ENCODE results near the gene TRAP1. TPM values are rescaled to one million over a fixed set of nuclear protein-coding genes. Genes with fewer than 3 reads are reported as not detected.

TRAP1 gene
- total RNA-seq, 2 experiments from 2014 or later: 185 to 242 TPM

- intact Hi-C loops (cut with micrococcal nuclease; ENCODE audit: unreplicated experiment): no loop called here
- Histone ChIP-seq H3K27ac (ENCODE audit: low read depth, low read length, poor library complexity, severe bottlenecking) (no peak overlapping the region), H3K9me2 (ENCODE audit: insufficient read depth, low read length) (no peaks in the 10 kb centered on the region), H3K4me2 (ENCODE audit: low read length) (no peak overlapping the region), H3K9me3 (ENCODE audit: low read length) (no peaks in the 10 kb centered on the region), H3K79me2 (ENCODE audit: insufficient read depth, low read depth, low read length) (peaks cover 8% of the 10 kb centered on the region; the same call in 1 of the 2 replicates), H3K36me3 (ENCODE audit: insufficient read depth, low read length) (peaks cover 29% of the 10 kb centered on the region; the same call in 1 of the 2 replicates), H2AFZ (ENCODE audit: low read length) (no peak overlapping the region), H3K4me1 (ENCODE audit: insufficient read depth, low read length, poor library complexity, severe bottlenecking) (peaks cover under 1% of the 10 kb centered on the region), H4K20me1 (ENCODE audit: insufficient read depth, low read length) (no peaks in the 10 kb centered on the region), H3K4me3 (ENCODE audit: low read depth, low read length, poor library complexity, severe bottlenecking) (no peak overlapping the region)
- ChIA-PET POLR2A (interaction anchor here (0.6 kb wide), 1 partner anchor 75 kb away, joined by 3 read pairs; no protein-coding TSS in a partner anchor), CTCF (ENCODE audit: unreplicated experiment) (no interaction called here)
- TF ChIP-seq EZH2phosphoT487 (IDR thresholded peaks at IDR 0.05; ENCODE audit: borderline replicate concordance, low read depth, low read length): no peak
- TF ChIP-seq CTCF (conservative IDR thresholded peaks at IDR 0.05; ENCODE audit: low read length): no peak
- DNase-seq (ENCODE audit: low spot score): no peak
- no TSS peak for BruUV-seq (replicated peaks)
Observed at GRCh38 chr16:3643095-3643730, 74.1 kb downstream of the TRAP1 start.

GRCh38 chr16:3642397-3643094 is 74.8 kb downstream of the TRAP1 start:
- Histone ChIP-seq H4K20me1 (ENCODE audit: insufficient read depth, low read length) (no peaks in the 10 kb centered on the region), H2AFZ (ENCODE audit: low read length) (no peak overlapping the region), H3K4me2 (ENCODE audit: low read length) (no peak overlapping the region), H3K9me3 (ENCODE audit: low read length) (no peaks in the 10 kb centered on the region), H3K4me3 (ENCODE audit: low read depth, low read length, poor library complexity, severe bottlenecking) (no peak overlapping the region), H3K79me2 (ENCODE audit: insufficient read depth, low read depth, low read length) (peaks cover 14% of the 10 kb centered on the region; the same call in 1 of the 2 replicates), H3K4me1 (ENCODE audit: insufficient read depth, low read length, poor library complexity, severe bottlenecking) (peaks cover 7% of the 10 kb centered on the region), H3K9me2 (ENCODE audit: insufficient read depth, low read length) (no peaks in the 10 kb centered on the region), H3K36me3 (ENCODE audit: insufficient read depth, low read length) (peaks cover 29% of the 10 kb centered on the region; the same call in 1 of the 2 replicates), H3K27ac (ENCODE audit: low read depth, low read length, poor library complexity, severe bottlenecking) (no peak overlapping the region)
- DNase-seq (ENCODE audit: low spot score): no peak
- TF ChIP-seq EZH2phosphoT487 (IDR thresholded peaks at IDR 0.05; ENCODE audit: borderline replicate concordance, low read depth, low read length) (no peak), CTCF (conservative IDR thresholded peaks at IDR 0.05; ENCODE audit: low read length) (no peak)
- ChIA-PET CTCF (ENCODE audit: unreplicated experiment) (no interaction called here), POLR2A (interaction anchor here (0.7 kb wide), 1 partner anchor 15 kb away, joined by 3 read pairs; no protein-coding TSS in a partner anchor)
- no TSS peak for BruUV-seq (replicated peaks)
- intact Hi-C loops (cut with micrococcal nuclease; ENCODE audit: unreplicated experiment): no loop called here

Data from OCI-LY7 (cell line).